Stimulated activated CD4-positive, alpha-beta T cell treated with anti-CD3 and anti-CD28 coated beads, Interleukin-1b, Interleukin-23, amount 100 ng/mL, for 4 hours (primary cell): ENCODE data around the gene RAB5IF.
"Not testable (repeated sequence)": the region's sequence is repeated elsewhere in the genome, so short reads cannot be mapped to it uniquely, and the experiment has no call there.

ENCODE experiments used
- DNase-seq, 2 donors: peaks; one replicate each; pipeline ENCODE4 v3.0.0-alpha.2; 2020; ENCODE audit warnings: low read depth in 2 of 2

Gene RAB5IF

GRCh38 chr20:36605399-36606157, at the start of gene RAB5IF:
Gene RAB5IF (plus strand): TSS chr20:36605779. CDS start chr20:36605952, 173 bp downstream.
- peak; percentile 98 to 99 for DNase-seq

GRCh38 chr20:36562724-36563123, 42.9 kb upstream of the RAB5IF start:
- DNase-seq: no peak

GRCh38 chr20:36563374-36563773, 42.2 kb upstream of the RAB5IF start:
- no peak for DNase-seq

- not testable (repeated sequence) for DNase-seq
Measured at GRCh38 chr20:36564078-36564725, 41.4 kb upstream of the RAB5IF start.

- DNase-seq: not testable (repeated sequence)
Measured at GRCh38 chr20:36564726-36565121, 40.9 kb upstream of the RAB5IF start.

- DNase-seq: no peak
Measured at GRCh38 chr20:36565520-36565919, 40.1 kb upstream of the RAB5IF start.

- no peak for DNase-seq
Measured at GRCh38 chr20:36569847-36570429, 35.6 kb upstream of the RAB5IF start.

GRCh38 chr20:36571564-36572504, 33.7 kb upstream of the RAB5IF start:
- DNase-seq: no peak

- peak; percentile 49 to 58 for DNase-seq
Measured at GRCh38 chr20:36572701-36573102, 32.9 kb upstream of the RAB5IF start.

- DNase-seq: peak; percentile 86 to 87
Measured at GRCh38 chr20:36573103-36573797, 32.3 kb upstream of the RAB5IF start, which contains the start of gene TGIF2. Gene TGIF2 (plus strand): TSS chr20:36573597. CDS start chr20:36578775, 5,178 bp downstream.

GRCh38 chr20:36573798-36574365, 31.7 kb upstream of the RAB5IF start:
- DNase-seq: peak in 1 of 2 donors; percentile 40

GRCh38 chr20:36574366-36575135, 31.0 kb upstream of the RAB5IF start:
- peak; percentile 49 to 55 for DNase-seq

GRCh38 chr20:36576081-36576445, 29.5 kb upstream of the RAB5IF start:
- DNase-seq: no peak

- DNase-seq: no peak
Measured at GRCh38 chr20:36578356-36579041, 27.1 kb upstream of the RAB5IF start.

- no peak for DNase-seq
Measured at GRCh38 chr20:36579996-36580545, 25.5 kb upstream of the RAB5IF start.

GRCh38 chr20:36582322-36582721, 23.3 kb upstream of the RAB5IF start:
- no peak for DNase-seq

GRCh38 chr20:36582821-36583220, 22.8 kb upstream of the RAB5IF start:
- DNase-seq: no peak

- no peak for DNase-seq
Measured at GRCh38 chr20:36584018-36584481, 21.5 kb upstream of the RAB5IF start.
